Adipocyte (in vitro differentiated cells): Measurements from ENCODE around the gene MAOA.
"Not testable (repeated sequence)": the region's sequence is repeated elsewhere in the genome, so short reads cannot be mapped to it uniquely, and the experiment has no call there.

ENCODE experiments used
- DNase-seq: peaks from one replicate; pipeline ENCODE4 v3.0.0-alpha.2; 2015; ENCODE audit warnings: low read depth
- H3K27me3 ChIP-seq: replicated peaks from 2 replicates; pipeline ENCODE4 v1.7.0; 2013; ENCODE audit warnings: mild to moderate bottlenecking, low read length, moderate library complexity; ENCODE audit not compliant: control insufficient read depth, insufficient read depth
- H3K36me3 ChIP-seq: 2 replicates; pipeline ENCODE4 v1.7.0; 2013; ENCODE audit warnings: low read length, mild to moderate bottlenecking, moderate library complexity; ENCODE audit not compliant: control insufficient read depth, insufficient read depth, severe bottlenecking
- H3K4me1 ChIP-seq: 2 replicates; pipeline ENCODE4 v1.7.0; 2013; ENCODE audit warnings: mild to moderate bottlenecking, low read length, moderate library complexity; ENCODE audit not compliant: control insufficient read depth, insufficient read depth
- H3K4me3 ChIP-seq: 2 replicates; pipeline ENCODE4 v1.7.0; 2013; ENCODE audit warnings: mild to moderate bottlenecking, low read length, moderate library complexity
- H3K9ac ChIP-seq: 2 replicates; pipeline ENCODE4 v1.7.0; 2013; ENCODE audit warnings: mild to moderate bottlenecking, low read length, moderate library complexity
- H3K9me3 ChIP-seq: 2 replicates; pipeline ENCODE4 v1.7.0; 2013; ENCODE audit warnings: mild to moderate bottlenecking, low read length, moderate library complexity; ENCODE audit not compliant: control insufficient read depth

MAOA gene

GRCh38 chrX:43718546-43718945, 62.4 kb downstream of the MAOA start:
- peaks cover 14% of the 10 kb centered on the region for H3K9me3 ChIP-seq
- H3K27me3 ChIP-seq, result peaks cover 6% of the 10 kb centered on the region
- H3K9ac ChIP-seq, result no peak overlapping the region
- peaks cover 6% of the 10 kb centered on the region for H3K36me3 ChIP-seq
- no peak overlapping the region for H3K4me3 ChIP-seq
- no peak for DNase-seq
- H3K4me1 ChIP-seq, result no peaks in the 10 kb centered on the region

GRCh38 chrX:43718956-43719355, 62.9 kb downstream of the MAOA start:
- H3K36me3 ChIP-seq, result peaks cover 3% of the 10 kb centered on the region
- no peaks in the 10 kb centered on the region for H3K4me1 ChIP-seq
- H3K4me3 ChIP-seq, result no peak overlapping the region
- no peak for DNase-seq
- H3K27me3 ChIP-seq, result peaks cover 4% of the 10 kb centered on the region
- no peak overlapping the region for H3K9ac ChIP-seq
- H3K9me3 ChIP-seq, result peaks cover 13% of the 10 kb centered on the region

- H3K4me1 ChIP-seq, result no peaks in the 10 kb centered on the region
- H3K27me3 ChIP-seq, result no peaks in the 10 kb centered on the region
- peaks cover 3% of the 10 kb centered on the region for H3K36me3 ChIP-seq
- no peak overlapping the region for H3K4me3 ChIP-seq
- no peak for DNase-seq
- peaks cover 10% of the 10 kb centered on the region for H3K9me3 ChIP-seq
- no peak overlapping the region for H3K9ac ChIP-seq
Measured at GRCh38 chrX:43720082-43720481, 64.0 kb downstream of the MAOA start.

GRCh38 chrX:43720961-43721360, 64.9 kb downstream of the MAOA start:
- no peak for DNase-seq

GRCh38 chrX:43725227-43725626, 69.1 kb downstream of the MAOA start:
- peaks cover 12% of the 10 kb centered on the region for H3K9me3 ChIP-seq
- not testable (repeated sequence) for DNase-seq, H3K27me3 ChIP-seq, H3K9ac ChIP-seq, H3K4me1 ChIP-seq, H3K36me3 ChIP-seq, H3K4me3 ChIP-seq

More at GRCh38 chrX:43720961-43721360, 64.9 kb downstream of the MAOA start:
- no peak overlapping the region for H3K9ac ChIP-seq
- H3K4me3 ChIP-seq, result no peak overlapping the region
- no peaks in the 10 kb centered on the region for H3K27me3 ChIP-seq
- no peaks in the 10 kb centered on the region for H3K4me1 ChIP-seq
- H3K36me3 ChIP-seq, result no peaks in the 10 kb centered on the region
- peaks cover 12% of the 10 kb centered on the region for H3K9me3 ChIP-seq

- not testable (repeated sequence) for DNase-seq, H3K4me1 ChIP-seq, H3K9me3 ChIP-seq, H3K4me3 ChIP-seq, H3K27me3 ChIP-seq, H3K9ac ChIP-seq
- peaks cover 26% of the 10 kb centered on the region for H3K36me3 ChIP-seq
Measured at GRCh38 chrX:43727254-43727653, 71.2 kb downstream of the MAOA start.

- Histone ChIP-seq H3K27me3 (no peaks in the 10 kb centered on the region), H3K9ac (no peak overlapping the region)
- peak; percentile 13 for DNase-seq
Measured at GRCh38 chrX:43728002-43728401, 71.9 kb downstream of the MAOA start.

GRCh38 chrX:43728966-43729365, 72.9 kb downstream of the MAOA start:
- no peaks in the 10 kb centered on the region for H3K27me3 ChIP-seq
- peaks cover 4% of the 10 kb centered on the region for H3K4me1 ChIP-seq
- no peak overlapping the region for H3K4me3 ChIP-seq
- peaks cover 43% of the 10 kb centered on the region for H3K36me3 ChIP-seq
- no peak overlapping the region for H3K9ac ChIP-seq
- peaks cover 2% of the 10 kb centered on the region for H3K9me3 ChIP-seq
- no peak for DNase-seq

More at GRCh38 chrX:43728002-43728401, 71.9 kb downstream of the MAOA start:
- Histone ChIP-seq H3K4me1 (peaks cover 4% of the 10 kb centered on the region), H3K4me3 (no peak overlapping the region), H3K36me3 (peaks cover 33% of the 10 kb centered on the region), H3K9me3 (peaks cover 2% of the 10 kb centered on the region)

- no peak for DNase-seq
- Histone ChIP-seq H3K9me3 (no peaks in the 10 kb centered on the region), H3K9ac (no peak overlapping the region), H3K36me3 (peaks cover 56% of the 10 kb centered on the region), H3K27me3 (no peaks in the 10 kb centered on the region), H3K4me3 (no peak overlapping the region), H3K4me1 (peaks cover 4% of the 10 kb centered on the region)
Measured at GRCh38 chrX:43731086-43731485, 75.0 kb downstream of the MAOA start.

GRCh38 chrX:43733699-43734098, 77.6 kb downstream of the MAOA start:
- Histone ChIP-seq H3K4me1 (no peaks in the 10 kb centered on the region), H3K4me3 (no peak overlapping the region), H3K27me3 (no peaks in the 10 kb centered on the region), H3K36me3 (peaks cover 82% of the 10 kb centered on the region), H3K9ac (no peak overlapping the region), H3K9me3 (no peaks in the 10 kb centered on the region)
- no peak for DNase-seq

- peaks cover 75% of the 10 kb centered on the region for H3K36me3 ChIP-seq
- no peak for DNase-seq
- no peaks in the 10 kb centered on the region for H3K4me1 ChIP-seq
- H3K4me3 ChIP-seq, result no peak overlapping the region
- no peaks in the 10 kb centered on the region for H3K27me3 ChIP-seq
- H3K9me3 ChIP-seq, result no peaks in the 10 kb centered on the region
- H3K9ac ChIP-seq, result no peak overlapping the region
Measured at GRCh38 chrX:43734444-43734843, 78.3 kb downstream of the MAOA start.

GRCh38 chrX:43735534-43735933, 79.4 kb downstream of the MAOA start:
- Histone ChIP-seq H3K4me1 (no peaks in the 10 kb centered on the region), H3K36me3 (peaks cover 74% of the 10 kb centered on the region), H3K9ac (no peak overlapping the region), H3K9me3 (no peaks in the 10 kb centered on the region), H3K4me3 (no peak overlapping the region), H3K27me3 (no peaks in the 10 kb centered on the region)
- no peak for DNase-seq
